Fibroblast of pulmonary artery (primary cell): ENCODE results near the gene SLC16A7.
"Not testable (repeated sequence)": the region's sequence is repeated elsewhere in the genome, so short reads cannot be mapped to it uniquely, and the experiment has no call there.

ENCODE experiments used
- DNase-seq: peaks from one replicate; pipeline ENCODE4 v3.0.0-alpha.2; 2010; ENCODE audit warnings: low read depth
- H3K4me3 ChIP-seq: replicated peaks from 2 replicates; pipeline ENCODE4 v1.5.1; 2011; ENCODE audit warnings: low read depth, mild to moderate bottlenecking, control low read depth, low read length, moderate library complexity
- TF ChIP-seq, protein P1 (sequence below): IDR thresholded peaks from 2 replicates; pipeline ENCODE4 v1.5.1; 2011; ENCODE audit warnings: mild to moderate bottlenecking, control low read depth, low read length, inconsistent platforms; ENCODE audit errors: missing control alignments

Gene SLC16A7

DNA sequence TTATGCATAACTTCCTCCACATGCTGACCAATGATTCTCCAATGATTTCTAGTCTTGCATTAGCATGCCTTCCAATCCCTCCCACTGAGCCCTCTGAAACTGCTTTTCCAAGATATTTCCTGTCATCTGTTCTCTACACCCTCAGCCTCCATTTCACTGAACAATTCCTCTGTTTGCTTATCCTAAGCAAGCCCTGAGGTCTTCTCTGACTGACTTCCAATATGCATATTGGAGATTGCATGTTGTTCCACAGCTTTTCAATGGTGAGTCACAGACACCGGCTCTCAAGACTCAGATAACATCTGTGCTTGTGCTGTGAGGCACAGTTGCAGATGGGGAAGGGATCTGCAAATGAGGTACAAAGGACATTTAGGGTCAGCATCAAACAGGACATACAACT is 141.0 kb downstream of the SLC16A7 start:
- H3K4me3 ChIP-seq: no peak overlapping the region
- TF ChIP-seq, protein P1, sequence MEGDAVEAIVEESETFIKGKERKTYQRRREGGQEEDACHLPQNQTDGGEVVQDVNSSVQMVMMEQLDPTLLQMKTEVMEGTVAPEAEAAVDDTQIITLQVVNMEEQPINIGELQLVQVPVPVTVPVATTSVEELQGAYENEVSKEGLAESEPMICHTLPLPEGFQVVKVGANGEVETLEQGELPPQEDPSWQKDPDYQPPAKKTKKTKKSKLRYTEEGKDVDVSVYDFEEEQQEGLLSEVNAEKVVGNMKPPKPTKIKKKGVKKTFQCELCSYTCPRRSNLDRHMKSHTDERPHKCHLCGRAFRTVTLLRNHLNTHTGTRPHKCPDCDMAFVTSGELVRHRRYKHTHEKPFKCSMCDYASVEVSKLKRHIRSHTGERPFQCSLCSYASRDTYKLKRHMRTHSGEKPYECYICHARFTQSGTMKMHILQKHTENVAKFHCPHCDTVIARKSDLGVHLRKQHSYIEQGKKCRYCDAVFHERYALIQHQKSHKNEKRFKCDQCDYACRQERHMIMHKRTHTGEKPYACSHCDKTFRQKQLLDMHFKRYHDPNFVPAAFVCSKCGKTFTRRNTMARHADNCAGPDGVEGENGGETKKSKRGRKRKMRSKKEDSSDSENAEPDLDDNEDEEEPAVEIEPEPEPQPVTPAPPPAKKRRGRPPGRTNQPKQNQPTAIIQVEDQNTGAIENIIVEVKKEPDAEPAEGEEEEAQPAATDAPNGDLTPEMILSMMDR: no peak
- peak; percentile 56 for DNase-seq

DNA sequence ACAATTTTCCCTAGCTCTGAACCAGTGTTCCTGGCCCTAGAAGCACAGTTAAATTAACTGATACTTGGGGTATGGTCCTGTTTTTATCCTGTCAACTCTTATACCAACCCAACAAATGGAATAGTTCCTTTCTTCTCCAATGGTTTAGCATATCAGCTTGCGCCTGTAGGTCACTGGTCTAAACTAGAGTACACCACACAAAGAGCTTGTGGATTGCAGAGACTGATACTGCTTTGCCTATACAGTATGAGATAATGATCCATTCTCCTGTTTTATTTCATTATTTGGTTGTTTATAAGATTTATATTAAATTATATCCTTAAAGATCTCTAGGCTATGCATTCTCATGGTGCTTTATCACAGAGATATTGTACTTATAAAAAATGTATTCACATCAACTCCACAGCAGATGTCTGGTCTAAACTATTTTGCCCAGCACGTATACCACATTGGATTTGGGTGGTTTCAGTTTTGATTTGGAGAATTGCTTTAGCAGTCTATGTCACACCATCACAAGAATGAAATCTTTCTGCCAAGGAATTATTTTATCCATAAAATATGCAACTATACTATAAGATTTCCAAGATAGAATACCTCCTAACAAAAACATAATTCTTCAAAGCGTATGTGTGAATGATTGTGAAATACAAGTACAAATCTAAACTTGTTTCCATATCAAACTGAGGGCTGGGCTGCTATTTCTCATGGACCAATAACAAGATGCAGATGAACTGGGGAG is 142.1 kb downstream of the SLC16A7 start:
- H3K4me3 ChIP-seq: no peak overlapping the region
- no peak for DNase-seq
- TF ChIP-seq, protein P1: no peak

DNA sequence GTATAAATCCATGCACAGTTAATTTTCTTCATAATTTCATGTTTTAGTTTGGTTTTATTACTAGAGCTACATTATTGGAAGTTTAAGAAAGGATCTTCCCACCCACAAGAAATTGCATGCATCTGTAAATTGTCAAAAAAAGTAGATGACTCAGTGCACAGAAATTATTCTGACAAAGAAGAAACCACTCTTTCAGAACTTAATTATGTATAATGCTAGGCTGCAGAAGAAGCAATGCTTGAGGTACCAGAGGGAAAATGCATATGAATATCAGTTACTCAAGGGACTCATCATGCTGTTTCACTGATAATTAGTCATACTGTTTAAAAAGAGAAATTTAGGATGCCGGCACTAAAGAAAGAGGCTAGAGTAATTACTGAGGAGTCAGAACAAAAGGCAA is 147.0 kb downstream of the SLC16A7 start:
- TF ChIP-seq, protein P1: no peak
- H3K4me3 ChIP-seq: no peak overlapping the region
- no peak for DNase-seq

DNA sequence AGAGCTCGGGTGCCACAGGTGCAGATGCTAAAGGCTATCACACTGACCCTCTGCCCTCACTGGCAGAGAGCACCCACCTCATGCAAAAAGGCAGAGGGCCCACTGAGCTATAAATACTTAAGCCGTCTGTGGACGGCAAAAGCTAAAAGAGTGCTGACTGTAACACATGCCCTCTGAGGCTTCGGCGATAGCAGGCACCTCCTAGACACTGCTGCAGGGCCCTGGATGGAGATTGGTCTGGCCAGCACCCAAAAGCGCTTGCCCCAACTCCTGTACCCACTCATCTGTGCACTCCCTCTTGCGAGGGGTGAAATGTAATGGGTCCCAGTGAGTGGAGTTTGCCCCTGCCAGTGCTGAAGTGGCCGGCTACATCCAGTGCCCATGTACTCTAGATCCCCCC is 148.7 kb downstream of the SLC16A7 start:
- DNase-seq: no peak
- no peak overlapping the region for H3K4me3 ChIP-seq
- TF ChIP-seq, protein P1: no peak

DNA sequence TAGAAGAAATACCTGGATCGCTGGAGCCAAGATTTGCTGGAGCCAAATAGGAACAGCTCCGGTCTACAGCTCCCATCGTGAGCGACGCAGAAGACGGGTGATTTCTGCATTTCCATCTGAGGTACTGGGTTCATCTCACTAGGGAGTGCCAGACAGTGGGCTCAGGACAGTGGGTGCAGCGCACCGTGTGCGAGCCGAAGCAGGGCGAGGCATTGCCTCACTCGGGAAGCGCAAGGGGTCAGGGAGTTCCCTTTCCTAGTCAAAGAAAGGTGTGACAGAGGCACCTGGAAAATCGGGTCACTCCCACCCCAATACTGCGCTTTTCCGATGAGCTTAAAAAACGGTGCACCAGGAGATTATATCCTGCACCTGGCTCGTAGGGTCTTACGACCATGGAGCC is 155.3 kb downstream of the SLC16A7 start:
- DNase-seq, H3K4me3 ChIP-seq: not testable (repeated sequence)

DNA sequence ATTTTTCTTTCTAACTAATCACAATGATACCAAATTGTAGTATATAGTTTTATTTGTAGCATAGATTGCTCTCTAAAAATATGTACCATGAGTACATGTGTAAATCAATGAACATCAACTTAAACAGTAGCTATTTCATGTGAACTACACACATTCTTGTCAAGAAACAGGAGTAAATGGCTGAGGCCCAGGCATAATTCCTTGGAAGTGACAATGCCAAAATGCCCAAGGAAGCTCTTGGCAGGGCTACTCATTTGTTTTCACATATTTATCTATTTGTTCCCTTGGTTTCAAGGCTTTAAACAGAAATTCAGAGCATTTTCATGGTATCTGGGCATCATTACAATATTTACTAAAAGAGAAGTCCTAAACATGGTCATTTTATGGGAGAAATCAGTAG is 165.7 kb downstream of the SLC16A7 start:
- no peak for DNase-seq
- no peak overlapping the region for H3K4me3 ChIP-seq
- TF ChIP-seq, protein P1: no peak

DNA sequence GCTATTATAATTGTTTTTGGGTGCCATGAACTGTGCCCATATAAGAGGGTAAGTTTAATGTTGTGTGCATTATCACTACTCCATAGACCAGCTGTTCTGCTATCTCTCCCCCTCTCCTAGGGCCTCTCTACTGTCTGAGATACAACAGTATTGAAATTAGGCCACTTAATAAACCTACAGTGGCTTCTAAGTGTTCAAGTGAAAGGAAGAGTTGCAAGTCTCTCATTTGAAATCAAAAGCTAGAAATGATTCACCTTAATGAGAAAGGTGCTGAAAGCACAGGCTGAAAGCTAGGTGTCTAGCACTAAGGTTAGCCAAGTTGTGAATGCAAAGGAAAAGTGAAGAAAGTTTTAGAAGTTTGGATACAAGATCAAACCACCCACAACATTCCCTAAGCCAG is 168.0 kb downstream of the SLC16A7 start:
- H3K4me3 ChIP-seq: no peak overlapping the region
- TF ChIP-seq, protein P1: no peak
- no peak for DNase-seq
